HUDEP-2 (cell line): Measurements from ENCODE around the gene ABLIM1.
A peak's percentile ranks its signal among the peaks of the same experiment; 100 is the strongest.

Experiments used
- DNase-seq, 76 experiments: peaks; one replicate each; lab custom pipeline; 2025; ENCODE audit not compliant: unreplicated experiment in 76 of 76; lab: John Stamatoyannopoulos, UW

ABLIM1 gene

DNA sequence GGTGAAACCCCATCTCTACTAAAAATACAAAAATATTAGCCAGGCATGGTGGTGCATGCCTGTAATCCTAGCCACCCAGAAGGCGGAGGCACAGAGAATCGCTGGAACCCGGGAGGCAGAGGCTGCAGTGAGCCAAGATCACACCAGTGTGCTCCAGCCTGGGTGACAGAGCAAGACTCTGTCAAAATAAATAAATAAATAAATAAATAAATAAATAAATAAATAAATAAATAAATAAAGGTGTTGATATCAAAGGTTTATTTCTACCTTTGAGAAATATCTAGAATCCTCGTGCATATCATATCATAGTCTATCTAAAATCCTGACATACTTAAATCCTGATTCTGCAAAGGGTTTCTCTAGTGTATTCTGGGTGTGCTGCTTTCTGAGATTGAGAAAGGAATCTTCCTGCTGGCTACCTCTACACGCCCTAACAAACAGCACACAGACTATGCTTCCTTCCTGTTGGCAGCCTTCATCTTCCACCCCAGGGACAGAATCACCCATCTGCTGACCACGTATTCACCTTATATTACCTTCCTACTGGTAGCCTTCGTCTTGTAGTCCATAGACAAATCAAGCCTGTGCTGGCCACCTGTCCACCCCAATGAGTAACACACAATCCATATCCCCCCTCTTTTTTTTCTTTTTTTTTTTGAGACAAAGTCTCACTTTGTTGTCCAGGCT, 8.7 kb downstream of the ABLIM1 start:
- no peak for DNase-seq

DNA sequence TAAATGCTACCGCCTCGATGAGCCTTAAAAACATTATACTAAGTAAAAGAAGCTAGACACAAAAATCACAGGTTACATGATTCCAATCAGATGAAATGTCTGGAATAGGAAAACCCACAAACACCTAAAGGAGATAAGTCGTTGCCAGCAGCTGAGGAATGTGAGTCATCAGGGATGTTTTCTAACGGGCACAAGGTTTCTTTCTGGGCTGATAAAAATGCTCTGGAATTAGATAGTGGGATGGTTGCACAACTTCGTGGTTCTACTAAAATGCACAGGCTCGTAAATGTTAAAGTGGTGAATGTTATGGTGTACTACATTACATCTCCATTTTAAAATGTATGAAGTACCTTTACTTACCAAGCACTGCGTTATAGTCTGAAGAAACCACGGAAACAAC, 9.7 kb downstream of the ABLIM1 start:
- no peak for DNase-seq

DNA sequence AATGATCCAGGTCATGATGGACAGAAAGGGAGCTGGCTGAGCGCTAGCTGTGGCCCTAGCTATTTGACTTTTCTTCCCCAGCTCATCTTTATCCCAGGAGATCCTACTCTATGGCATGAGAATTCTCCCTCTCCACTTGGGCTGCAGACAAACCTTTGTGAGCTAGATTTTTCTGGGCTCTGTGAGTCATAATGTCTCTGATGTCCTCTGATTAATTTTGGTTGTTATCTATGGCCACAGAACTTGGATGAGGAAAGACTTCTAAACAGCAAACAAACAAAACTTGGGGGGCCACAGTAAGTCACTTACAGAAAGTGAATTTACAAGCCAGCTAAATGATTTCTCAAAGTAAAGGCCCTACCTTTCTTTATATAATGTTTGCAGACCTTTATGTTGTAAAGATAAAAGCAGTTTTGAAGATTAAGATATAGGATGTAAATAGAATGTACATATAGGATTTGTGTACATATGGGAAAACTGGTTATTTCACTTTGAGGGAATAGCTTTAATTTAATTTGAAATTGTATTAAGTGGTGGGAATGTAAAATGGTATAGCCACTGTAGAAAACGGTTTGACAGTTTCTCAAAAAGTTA, 10.4 kb downstream of the ABLIM1 start:
- DNase-seq: peak in 1 of 76 experiments; percentile 11

DNA sequence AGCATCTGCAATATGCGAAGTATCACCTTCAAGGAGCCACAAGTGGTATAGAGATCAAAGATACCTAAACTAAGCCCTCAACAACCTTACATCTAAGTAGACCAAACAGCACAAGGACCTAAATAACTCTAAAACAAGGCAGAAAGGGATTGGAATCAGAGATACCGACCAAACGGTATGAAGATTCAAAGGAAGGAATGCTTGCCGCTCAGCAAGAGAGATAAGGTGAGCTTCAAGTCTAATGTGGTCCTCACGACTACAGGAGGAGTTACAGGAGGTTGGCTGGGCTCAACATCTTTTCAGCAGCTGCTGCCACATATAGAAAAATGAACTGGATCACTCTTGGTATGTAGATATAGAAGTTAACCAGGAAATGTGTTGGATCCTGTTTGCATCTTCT, 11.6 kb downstream of the ABLIM1 start:
- no peak for DNase-seq

DNA sequence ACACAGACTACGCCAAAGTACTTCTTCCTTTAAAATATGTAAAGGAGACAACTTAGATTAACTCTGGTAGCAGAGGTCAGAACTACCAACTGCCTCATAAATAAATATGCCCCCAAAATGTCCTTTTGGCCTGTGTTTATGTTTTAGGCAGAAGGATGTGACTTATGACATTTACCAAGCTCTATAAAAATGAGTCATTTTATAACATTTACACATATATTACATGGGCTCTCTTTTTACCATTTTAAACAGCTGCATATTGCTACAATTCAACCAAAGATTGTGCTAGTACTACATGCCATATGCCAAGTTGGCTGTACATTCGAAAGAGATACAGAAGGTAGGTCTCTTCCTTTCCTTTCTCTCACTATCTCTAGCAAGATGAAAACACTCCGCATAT, 12.4 kb downstream of the ABLIM1 start:
- DNase-seq: no peak

- DNase-seq: no peak
These were observed 14.9 kb downstream of the ABLIM1 start for GRCh38 chr10:114643158-114643557.

DNA sequence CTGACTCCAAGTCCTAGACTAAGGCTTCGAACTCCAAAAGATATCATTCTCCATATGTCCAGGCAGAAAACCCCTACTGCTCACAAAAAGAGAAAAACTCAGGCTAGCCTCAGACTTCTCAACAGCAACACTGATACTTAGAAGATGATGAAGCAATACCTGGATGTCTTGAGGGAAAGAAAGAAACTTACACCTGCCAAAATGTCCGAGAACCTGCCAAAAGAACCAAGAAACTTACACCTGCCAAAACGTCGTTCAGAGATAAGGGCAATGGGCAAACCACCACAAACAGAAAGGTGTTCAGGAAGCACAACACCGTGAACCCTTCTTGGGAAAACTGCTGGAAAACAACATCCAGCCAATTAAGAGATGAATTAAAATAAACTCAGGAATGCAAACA, 15.3 kb downstream of the ABLIM1 start:
- no peak for DNase-seq

- no peak for DNase-seq
These were observed 19.1 kb downstream of the ABLIM1 start for GRCh38 chr10:114638821-114639625.

DNA sequence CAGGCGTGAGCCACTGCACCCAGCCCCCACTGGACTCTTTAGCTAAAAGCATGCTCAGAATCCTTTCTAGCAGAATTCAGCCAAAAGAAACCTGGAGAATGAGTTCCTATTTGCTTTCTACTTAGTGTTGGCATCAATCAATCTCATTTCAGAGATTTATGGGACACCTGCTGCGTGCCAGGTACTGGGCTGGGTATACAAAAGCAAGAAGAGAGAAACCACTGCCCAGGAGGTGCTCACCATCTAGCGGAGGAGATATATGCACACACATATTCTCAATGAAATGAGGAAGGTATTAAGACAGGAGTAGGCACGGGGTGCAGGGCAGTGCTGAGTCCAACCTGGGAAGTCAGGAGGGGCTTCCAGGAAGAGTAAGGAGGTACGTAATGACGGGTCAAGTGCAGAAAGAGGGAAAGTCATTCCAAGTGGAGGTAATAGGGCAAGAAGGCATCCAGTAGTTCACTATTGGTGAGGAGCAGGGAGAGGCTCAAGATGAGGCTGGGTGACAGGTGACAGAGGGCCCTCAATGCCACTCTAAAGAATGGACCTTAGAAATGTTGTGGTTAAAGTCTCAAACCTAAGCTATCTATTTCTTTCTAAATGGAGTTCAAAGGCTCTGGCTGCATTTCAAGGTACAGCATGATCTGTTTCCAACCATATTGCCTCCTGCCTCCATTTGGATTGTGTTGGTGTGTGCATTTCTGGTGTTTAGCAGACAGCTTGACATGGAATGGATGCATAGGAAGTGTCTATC, 22.1 kb downstream of the ABLIM1 start:
- no peak for DNase-seq

GRCh38 chr10:114635101-114635500, 23.0 kb downstream of the ABLIM1 start:
- DNase-seq: no peak

GRCh38 chr10:114634609-114634979, 23.5 kb downstream of the ABLIM1 start:
- DNase-seq: peak in 4 of 76 experiments; percentile 11 to 48 (median 38)

- DNase-seq: no peak
These were observed 25.0 kb downstream of the ABLIM1 start for GRCh38 chr10:114632869-114633715.

DNA sequence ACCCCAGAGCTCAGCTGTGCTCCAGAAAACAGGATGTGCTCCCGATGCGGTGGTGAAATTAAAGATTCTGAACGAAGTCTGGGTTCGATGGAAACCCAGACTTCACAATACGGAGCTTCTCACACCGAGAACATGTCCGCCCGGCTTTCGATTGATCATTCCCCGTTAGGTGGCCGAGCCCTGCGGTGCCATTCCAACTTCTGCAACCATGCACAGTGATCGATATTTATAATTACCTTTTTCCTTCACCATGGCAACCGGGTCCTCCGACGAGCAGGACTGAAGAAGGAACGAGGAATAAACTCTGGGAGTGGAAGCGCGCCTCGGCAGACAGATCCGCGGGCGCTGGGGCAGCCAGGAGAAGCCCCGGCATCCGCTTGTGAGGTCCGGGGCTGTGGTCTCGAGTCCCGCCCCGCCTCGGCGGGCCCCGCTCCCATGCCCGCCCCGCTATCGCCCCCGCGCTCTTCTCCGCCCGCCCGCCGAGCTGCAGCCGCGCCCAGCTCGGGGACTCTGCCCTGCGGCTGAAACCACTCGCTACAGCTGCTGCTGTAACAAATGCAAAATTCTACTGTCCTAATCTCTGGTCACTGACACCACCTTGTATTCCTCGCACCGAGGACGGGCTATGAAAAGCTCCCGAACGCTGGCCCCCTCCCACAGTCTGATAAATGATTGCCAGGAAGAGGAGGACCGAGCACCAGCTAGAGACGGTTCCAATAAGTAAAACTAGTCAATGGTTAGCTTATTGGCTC, 26.2 kb downstream of the ABLIM1 start:
- DNase-seq: peak in 9 of 76 experiments; percentile 1 to 38 (median 7)

GRCh38 chr10:114631090-114631665, 26.9 kb downstream of the ABLIM1 start:
- DNase-seq: no peak

DNA sequence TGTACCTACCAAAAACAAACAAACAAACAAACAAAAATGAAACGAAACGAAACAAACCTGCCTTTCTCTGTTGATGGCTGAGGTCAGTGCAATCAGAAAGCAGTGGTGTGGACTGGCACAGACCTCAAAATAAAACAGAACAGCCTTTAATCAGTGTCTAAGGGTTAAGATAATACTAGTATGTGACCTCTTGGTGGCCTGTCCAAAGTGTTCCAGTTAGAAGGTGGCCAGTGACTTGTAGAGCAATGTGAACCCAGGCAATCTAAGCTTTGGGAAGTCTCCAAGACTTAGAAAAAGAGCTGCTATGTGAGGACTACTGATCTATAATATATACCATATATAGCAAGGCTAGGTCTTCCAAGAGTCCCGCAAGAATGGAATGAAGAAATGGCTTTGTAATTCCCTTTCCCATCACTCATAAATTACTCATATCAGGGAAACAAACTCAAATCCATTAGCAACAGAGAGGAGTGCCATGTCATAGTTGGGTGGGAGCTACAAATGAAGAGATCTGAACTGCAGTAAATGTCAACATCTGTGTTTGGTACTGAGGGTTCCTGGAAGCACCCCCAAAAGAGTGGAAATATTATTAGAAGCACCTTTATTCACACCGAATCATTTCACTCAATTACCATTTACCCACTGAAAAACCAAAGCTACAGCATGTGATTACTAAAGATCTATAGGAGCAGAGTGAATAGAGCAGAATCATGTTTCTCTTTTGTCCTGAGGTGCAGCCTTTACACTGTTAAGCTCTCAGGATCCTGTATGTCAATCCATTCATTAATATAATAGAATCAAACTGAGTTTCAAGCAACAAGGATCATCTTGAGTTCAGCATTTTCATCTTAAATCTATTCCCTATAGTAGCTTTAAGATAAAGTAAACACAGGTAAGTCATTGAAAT, 28.0 kb downstream of the ABLIM1 start:
- DNase-seq: no peak

DNA sequence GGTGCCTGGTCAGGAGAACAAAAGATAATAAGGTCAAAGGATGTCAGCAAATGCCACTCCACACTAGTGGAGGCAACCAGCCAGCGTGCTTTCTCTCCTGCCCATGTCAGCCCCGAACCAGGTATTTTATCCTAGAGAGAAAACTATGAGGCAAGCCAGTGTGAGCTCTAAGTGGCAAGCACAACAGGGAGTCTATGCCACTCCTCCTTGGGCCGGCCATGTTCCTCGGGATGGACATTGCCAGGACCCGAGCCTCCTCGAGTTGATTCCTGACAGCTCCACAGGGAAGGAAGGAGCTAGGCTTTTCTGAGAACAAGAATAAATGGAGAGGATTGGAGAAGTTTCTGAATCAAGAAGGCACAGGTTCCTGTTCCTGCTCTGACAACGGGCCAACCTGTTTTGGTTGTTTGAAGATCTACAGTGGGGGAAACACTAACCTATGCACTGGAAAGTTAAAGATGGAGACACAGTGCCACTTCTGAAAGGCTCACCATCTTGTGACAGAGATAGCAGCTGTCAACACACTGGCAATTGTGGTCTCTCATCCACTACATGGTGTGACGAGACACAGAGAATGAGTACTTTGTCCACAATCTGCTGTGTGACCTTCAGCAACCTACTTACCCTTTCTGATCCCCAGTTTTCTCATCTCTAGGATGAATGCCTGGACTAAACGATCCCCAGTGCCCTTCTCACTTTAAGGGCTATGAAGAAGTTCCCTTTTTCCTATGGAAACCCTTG, 28.8 kb downstream of the ABLIM1 start:
- DNase-seq: no peak

GRCh38 chr10:114628106-114628505, 30.0 kb downstream of the ABLIM1 start:
- DNase-seq: no peak
